ENCODE data around the gene FGF19. TPM values are rescaled to one million over a fixed set of nuclear protein-coding genes. Genes with fewer than 3 reads are reported as not detected.

Gene FGF19
- total RNA-seq, 2 experiments from 2014 or later, result not detected

DNA sequence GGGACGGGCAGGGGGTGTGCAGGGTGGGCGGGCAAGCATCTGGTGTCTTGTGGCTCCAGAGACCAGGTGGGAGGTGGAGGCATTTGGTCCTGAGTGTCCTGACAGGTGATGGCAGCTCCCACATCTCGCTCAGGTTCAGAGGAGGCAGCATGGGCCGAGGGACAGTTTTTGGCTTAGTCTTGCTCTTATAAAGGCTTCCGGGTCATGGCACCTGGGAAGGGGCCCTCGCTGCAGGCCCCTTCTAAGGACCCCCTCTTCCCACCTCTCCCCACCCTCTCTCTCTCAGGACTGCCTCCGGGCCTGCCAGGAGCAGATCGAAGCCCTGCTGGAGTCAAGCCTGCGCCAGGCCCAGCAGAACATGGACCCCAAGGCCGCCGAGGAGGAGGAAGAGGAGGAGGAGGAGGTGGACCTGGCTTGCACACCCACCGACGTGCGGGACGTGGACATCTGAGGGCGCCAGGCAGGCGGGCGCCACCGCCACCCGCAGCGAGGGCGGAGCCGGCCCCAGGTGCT, 52.9 kb downstream of the FGF19 start:
- H4K20me1 ChIP-seq (ENCODE audit: insufficient read depth, low read length), result no peaks in the 10 kb centered on the region
- BruUV-seq (replicated peaks), result no TSS peak
- intact Hi-C loops (cut with micrococcal nuclease; ENCODE audit: unreplicated experiment), result no loop called here
- H3K9me2 ChIP-seq (ENCODE audit: insufficient read depth, low read length), result no peaks in the 10 kb centered on the region
- H3K4me2 ChIP-seq (ENCODE audit: low read length), result no peak overlapping the region
- no peak overlapping the region for H3K27ac ChIP-seq (ENCODE audit: low read depth, low read length, poor library complexity, severe bottlenecking)
- no peak overlapping the region for H3K4me3 ChIP-seq (ENCODE audit: low read depth, low read length, poor library complexity, severe bottlenecking)
- H3K9me3 ChIP-seq (ENCODE audit: low read length), result no peaks in the 10 kb centered on the region
- ChIA-PET POLR2A (no interaction called here), CTCF (ENCODE audit: unreplicated experiment) (no interaction called here)
- no peak for DNase-seq (ENCODE audit: low spot score)
- no peaks in the 10 kb centered on the region for H3K79me2 ChIP-seq (ENCODE audit: insufficient read depth, low read depth, low read length)
- no peak overlapping the region for H2AFZ ChIP-seq (ENCODE audit: low read length)
- no peaks in the 10 kb centered on the region for H3K36me3 ChIP-seq (ENCODE audit: insufficient read depth, low read length)
- TF ChIP-seq EZH2phosphoT487 (IDR thresholded peaks at IDR 0.05; ENCODE audit: borderline replicate concordance, low read depth, low read length), result no peak
- TF ChIP-seq, protein P1, sequence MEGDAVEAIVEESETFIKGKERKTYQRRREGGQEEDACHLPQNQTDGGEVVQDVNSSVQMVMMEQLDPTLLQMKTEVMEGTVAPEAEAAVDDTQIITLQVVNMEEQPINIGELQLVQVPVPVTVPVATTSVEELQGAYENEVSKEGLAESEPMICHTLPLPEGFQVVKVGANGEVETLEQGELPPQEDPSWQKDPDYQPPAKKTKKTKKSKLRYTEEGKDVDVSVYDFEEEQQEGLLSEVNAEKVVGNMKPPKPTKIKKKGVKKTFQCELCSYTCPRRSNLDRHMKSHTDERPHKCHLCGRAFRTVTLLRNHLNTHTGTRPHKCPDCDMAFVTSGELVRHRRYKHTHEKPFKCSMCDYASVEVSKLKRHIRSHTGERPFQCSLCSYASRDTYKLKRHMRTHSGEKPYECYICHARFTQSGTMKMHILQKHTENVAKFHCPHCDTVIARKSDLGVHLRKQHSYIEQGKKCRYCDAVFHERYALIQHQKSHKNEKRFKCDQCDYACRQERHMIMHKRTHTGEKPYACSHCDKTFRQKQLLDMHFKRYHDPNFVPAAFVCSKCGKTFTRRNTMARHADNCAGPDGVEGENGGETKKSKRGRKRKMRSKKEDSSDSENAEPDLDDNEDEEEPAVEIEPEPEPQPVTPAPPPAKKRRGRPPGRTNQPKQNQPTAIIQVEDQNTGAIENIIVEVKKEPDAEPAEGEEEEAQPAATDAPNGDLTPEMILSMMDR (conservative IDR thresholded peaks at IDR 0.05; ENCODE audit: low read length), result no peak
- H3K4me1 ChIP-seq (ENCODE audit: insufficient read depth, low read length, poor library complexity, severe bottlenecking), result no peaks in the 10 kb centered on the region

DNA sequence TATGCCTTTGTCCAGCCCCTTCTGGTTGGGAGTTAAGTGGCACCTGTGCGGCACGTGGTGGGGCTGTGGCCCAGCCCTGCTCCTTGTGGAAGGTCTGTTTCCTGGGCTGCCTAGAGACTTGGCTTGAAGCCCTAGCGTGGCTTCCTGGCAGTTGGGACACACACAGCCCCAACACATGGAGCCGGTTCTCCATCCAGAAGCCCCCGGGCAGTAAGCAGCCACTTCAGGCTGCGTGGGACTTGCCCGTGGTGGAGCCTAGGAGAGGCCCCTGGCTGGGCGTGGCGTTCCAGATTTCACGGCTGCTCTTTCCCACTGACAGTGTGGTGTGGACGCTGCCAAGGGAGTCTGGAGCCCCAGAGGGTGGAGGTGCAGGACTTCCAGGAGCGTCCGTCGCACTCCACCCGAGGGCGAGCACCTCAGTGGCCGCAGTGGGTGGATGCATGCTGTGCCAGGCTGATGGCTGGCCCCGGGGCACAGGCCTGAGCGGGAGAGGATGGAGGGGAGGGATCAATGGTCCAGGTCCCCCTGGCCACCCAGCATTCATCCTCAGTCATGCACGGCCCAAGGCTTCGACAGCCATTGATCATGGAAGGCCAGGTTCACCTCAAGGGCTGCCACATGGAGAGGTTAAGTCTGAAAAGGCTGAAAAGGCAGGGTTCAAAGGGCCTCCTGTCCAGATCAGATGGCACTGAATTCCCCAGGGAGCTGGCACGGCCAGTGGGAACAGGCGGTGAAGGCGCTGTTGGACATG, 53.6 kb downstream of the FGF19 start:
- H3K4me1 ChIP-seq (ENCODE audit: insufficient read depth, low read length, poor library complexity, severe bottlenecking), result no peaks in the 10 kb centered on the region
- DNase-seq (ENCODE audit: low spot score), result no peak
- no peaks in the 10 kb centered on the region for H4K20me1 ChIP-seq (ENCODE audit: insufficient read depth, low read length)
- no peaks in the 10 kb centered on the region for H3K9me3 ChIP-seq (ENCODE audit: low read length)
- no peaks in the 10 kb centered on the region for H3K36me3 ChIP-seq (ENCODE audit: insufficient read depth, low read length)
- no peak overlapping the region for H3K27ac ChIP-seq (ENCODE audit: low read depth, low read length, poor library complexity, severe bottlenecking)
- no peaks in the 10 kb centered on the region for H3K79me2 ChIP-seq (ENCODE audit: insufficient read depth, low read depth, low read length)
- H2AFZ ChIP-seq (ENCODE audit: low read length), result no peak overlapping the region
- H3K4me2 ChIP-seq (ENCODE audit: low read length), result no peak overlapping the region
- CTCF ChIA-PET (ENCODE audit: unreplicated experiment), result no interaction called here
- no peak overlapping the region for H3K4me3 ChIP-seq (ENCODE audit: low read depth, low read length, poor library complexity, severe bottlenecking)
- TF ChIP-seq, protein P1 (conservative IDR thresholded peaks at IDR 0.05; ENCODE audit: low read length), result no peak
- no peak for TF ChIP-seq EZH2phosphoT487 (IDR thresholded peaks at IDR 0.05; ENCODE audit: borderline replicate concordance, low read depth, low read length)
- no peaks in the 10 kb centered on the region for H3K9me2 ChIP-seq (ENCODE audit: insufficient read depth, low read length)
- intact Hi-C loops (cut with micrococcal nuclease; ENCODE audit: unreplicated experiment), result no loop called here
- BruUV-seq (replicated peaks), result no TSS peak
- POLR2A ChIA-PET, result interaction anchor here (0.6 kb wide), 1 partner anchor 617 kb away, joined by 6 read pairs; no protein-coding TSS in a partner anchor

DNA sequence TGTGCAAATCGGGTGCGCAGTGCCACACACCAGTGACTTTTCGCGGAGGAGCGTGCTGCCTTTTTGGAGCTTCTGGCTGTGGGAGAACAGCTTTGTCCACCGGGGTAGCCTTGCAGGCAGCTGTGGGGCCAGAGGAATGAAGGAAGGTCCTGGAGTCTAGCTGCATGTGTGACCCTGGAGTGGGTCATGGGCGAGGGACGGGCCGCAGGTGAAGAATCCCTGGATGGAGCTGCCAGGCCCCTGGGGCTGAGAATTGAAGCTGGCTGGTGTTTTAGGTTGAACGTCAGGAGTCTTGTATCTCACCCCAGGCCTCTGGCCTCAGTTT, 54.3 kb downstream of the FGF19 start:
- intact Hi-C loops (cut with micrococcal nuclease; ENCODE audit: unreplicated experiment), result no loop called here
- CTCF ChIA-PET (ENCODE audit: unreplicated experiment), result no interaction called here
- Histone ChIP-seq H3K36me3 (ENCODE audit: insufficient read depth, low read length) (no peaks in the 10 kb centered on the region), H4K20me1 (ENCODE audit: insufficient read depth, low read length) (no peaks in the 10 kb centered on the region), H3K4me3 (ENCODE audit: low read depth, low read length, poor library complexity, severe bottlenecking) (no peak overlapping the region), H3K9me3 (ENCODE audit: low read length) (no peaks in the 10 kb centered on the region), H3K4me2 (ENCODE audit: low read length) (no peak overlapping the region), H3K79me2 (ENCODE audit: insufficient read depth, low read depth, low read length) (no peaks in the 10 kb centered on the region), H3K27ac (ENCODE audit: low read depth, low read length, poor library complexity, severe bottlenecking) (no peak overlapping the region), H2AFZ (ENCODE audit: low read length) (no peak overlapping the region), H3K4me1 (ENCODE audit: insufficient read depth, low read length, poor library complexity, severe bottlenecking) (no peaks in the 10 kb centered on the region), H3K9me2 (ENCODE audit: insufficient read depth, low read length) (no peaks in the 10 kb centered on the region)
- POLR2A ChIA-PET, result interaction anchor here (0.6 kb wide), 1 partner anchor 618 kb away, joined by 6 read pairs; no protein-coding TSS in a partner anchor
- no peak for DNase-seq (ENCODE audit: low spot score)
- no TSS peak for BruUV-seq (replicated peaks)
- no peak for TF ChIP-seq EZH2phosphoT487 (IDR thresholded peaks at IDR 0.05; ENCODE audit: borderline replicate concordance, low read depth, low read length)
- TF ChIP-seq, protein P1 (conservative IDR thresholded peaks at IDR 0.05; ENCODE audit: low read length), result no peak

Data from OCI-LY7 (cell line).